ENCODE results near the gene FADS2. TPM values are rescaled to one million over a fixed set of nuclear protein-coding genes. Genes with fewer than 3 reads are reported as not detected.
A peak's percentile ranks its signal among the peaks of the same experiment; 100 is the strongest.

Gene FADS2
- total RNA-seq, 1 donor from 2014 or later = 278 TPM

GRCh38 chr11:61820174-61820573 is 7.9 kb upstream of the FADS2 start:
- intact Hi-C loops (cut with micrococcal nuclease) = loop anchor here (10.0 kb wide), 2 partner anchors 385 to 735 kb away; partner anchors contain the start of gene SDHAF2
- H3K4me1 Mint-ChIP-seq = peaks cover 10% of the 10 kb centered on the region
- H3K9me3 Mint-ChIP-seq = no peaks in the 10 kb centered on the region
- H3K4me3 Mint-ChIP-seq = no peak overlapping the region
- peaks cover 2% of the 10 kb centered on the region for H3K27me3 Mint-ChIP-seq
- H3K27ac Mint-ChIP-seq = no peak overlapping the region
- peaks cover 11% of the 10 kb centered on the region for H3K36me3 Mint-ChIP-seq (ENCODE audit: low read depth)
- no peak for DNase-seq

DNA sequence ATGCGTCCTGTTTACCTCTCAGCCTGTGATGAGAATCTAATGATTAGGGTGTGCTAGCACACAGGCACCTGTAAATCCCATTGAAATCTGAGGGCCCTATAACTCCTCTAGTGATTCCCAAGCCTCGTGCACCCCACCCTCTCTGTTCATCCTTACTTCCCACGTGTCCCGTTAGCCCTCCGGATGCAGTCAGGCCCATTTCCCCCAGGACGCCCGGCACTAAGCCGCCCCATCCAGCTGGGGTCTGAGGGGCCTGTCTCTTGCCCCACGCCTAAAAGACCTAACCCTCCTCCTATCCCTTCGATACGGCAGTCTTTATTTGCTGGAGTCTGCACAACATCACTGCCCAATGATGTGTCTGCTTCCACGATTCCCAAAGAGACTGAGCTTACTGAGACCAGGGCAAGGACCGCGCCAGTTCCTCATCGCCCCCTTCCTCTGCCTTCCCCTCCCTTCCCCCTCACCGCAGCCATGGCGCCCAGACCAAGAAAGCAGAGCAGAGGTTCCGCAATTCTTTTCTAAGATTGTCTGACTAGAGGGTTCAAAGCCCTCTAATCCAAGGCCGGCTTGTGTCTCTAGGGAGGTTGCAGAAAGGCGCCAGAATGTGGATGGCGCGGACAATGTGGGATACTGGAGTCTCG is 1.1 kb upstream of the FADS2 start:
- Mint-ChIP-seq H3K27ac (peak overlapping the region; percentile 95), H3K27me3 (no peaks in the 10 kb centered on the region), H3K9me3 (no peaks in the 10 kb centered on the region), H3K4me1 (peaks cover 38% of the 10 kb centered on the region), H3K4me3 (peak overlapping the region; percentile 92), H3K36me3 (ENCODE audit: low read depth) (peaks cover 23% of the 10 kb centered on the region)
- intact Hi-C loops (cut with micrococcal nuclease) = loop anchor here (1.0 to 10.0 kb wide), 4 partner anchors 8 to 728 kb away; partner anchors contain the start of genes FADS1 and SDHAF2
- no peak for DNase-seq

DNA sequence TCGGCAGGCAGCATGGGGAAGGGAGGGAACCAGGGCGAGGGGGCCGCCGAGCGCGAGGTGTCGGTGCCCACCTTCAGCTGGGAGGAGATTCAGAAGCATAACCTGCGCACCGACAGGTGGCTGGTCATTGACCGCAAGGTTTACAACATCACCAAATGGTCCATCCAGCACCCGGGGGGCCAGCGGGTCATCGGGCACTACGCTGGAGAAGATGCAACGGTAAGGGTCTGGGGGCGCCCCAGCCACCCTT is 204 bp downstream of the FADS2 start:
- Mint-ChIP-seq H3K27ac (peak overlapping the region; percentile 95), H3K36me3 (ENCODE audit: low read depth) (peaks cover 22% of the 10 kb centered on the region), H3K4me1 (peaks cover 49% of the 10 kb centered on the region), H3K9me3 (no peaks in the 10 kb centered on the region), H3K4me3 (peak overlapping the region; percentile 92), H3K27me3 (no peaks in the 10 kb centered on the region)
- no peak for DNase-seq
- intact Hi-C loops (cut with micrococcal nuclease) = loop anchor here (1.0 to 10.0 kb wide), 3 partner anchors 36 to 726 kb away; partner anchors contain the start of genes FEN1, SDHAF2 and TMEM258

DNA sequence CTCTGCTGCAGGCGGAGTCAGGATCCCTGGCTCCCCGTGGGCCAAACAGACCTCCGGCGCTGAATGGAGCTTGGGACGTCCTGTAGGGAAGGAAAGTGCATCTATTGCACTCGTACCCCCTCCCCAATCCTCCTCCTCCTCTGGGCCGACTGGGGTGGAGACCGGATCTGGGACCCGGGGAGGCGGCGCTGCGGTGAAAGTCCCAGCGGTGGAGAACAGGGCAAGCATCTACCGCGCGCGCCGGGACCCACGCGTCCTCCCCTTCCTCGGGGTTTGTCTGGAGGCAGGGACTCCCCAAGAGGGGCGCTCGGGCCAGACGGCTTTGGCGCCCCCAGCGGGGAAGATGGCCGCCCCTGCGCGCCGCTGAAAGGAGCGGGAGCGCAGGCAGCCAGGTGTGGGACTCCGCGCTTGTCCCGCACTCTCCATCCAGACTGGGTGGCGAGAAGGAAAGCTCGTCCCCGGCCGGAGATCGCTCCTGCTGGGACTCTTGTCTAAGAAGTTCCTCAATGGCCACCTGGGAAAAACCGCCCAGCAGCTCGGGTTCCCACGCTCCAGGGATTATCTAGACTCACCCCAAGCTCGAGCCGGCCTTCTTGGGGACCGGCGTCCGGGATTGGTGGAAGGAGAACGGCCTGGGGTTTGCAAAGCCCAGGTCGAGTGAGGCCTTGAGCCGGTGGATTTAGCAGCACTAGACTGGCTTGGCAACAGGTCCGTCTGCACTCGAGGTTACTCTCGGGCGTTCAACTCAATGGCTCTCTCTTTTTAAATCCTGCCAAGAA is 718 bp downstream of the FADS2 start:
- H3K27me3 Mint-ChIP-seq = no peaks in the 10 kb centered on the region
- H3K4me3 Mint-ChIP-seq = peak overlapping the region; percentile 92
- H3K36me3 Mint-ChIP-seq (ENCODE audit: low read depth) = peaks cover 25% of the 10 kb centered on the region
- intact Hi-C loops (cut with micrococcal nuclease) = loop anchor here (1.0 to 10.0 kb wide), 3 partner anchors 37 to 726 kb away; partner anchors contain the start of genes FEN1, SDHAF2 and TMEM258
- H3K9me3 Mint-ChIP-seq = no peaks in the 10 kb centered on the region
- peaks cover 55% of the 10 kb centered on the region for H3K4me1 Mint-ChIP-seq
- H3K27ac Mint-ChIP-seq = peak overlapping the region; percentile 95
- DNase-seq = peak; percentile 90

DNA sequence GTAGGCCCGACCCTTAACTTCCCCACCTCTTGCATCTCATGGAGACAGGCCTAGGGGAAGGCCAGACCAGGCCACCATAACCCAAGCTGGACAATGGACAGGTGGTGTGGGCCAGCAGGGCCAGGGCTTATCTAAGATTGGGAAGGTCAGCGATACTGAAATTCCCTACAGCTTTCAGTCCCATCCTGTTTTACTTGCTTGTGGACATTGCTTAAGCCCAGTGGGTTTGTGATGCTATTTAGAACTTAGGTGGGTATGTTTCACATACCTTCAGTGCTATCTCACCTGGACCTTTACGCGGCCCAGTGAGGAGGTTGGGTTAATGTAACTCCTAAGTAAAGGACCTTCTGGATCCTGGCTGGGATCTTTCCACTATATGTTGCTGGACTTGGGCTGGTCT is 1.7 kb downstream of the FADS2 start:
- Mint-ChIP-seq H3K36me3 (ENCODE audit: low read depth) (peaks cover 27% of the 10 kb centered on the region), H3K27me3 (no peaks in the 10 kb centered on the region), H3K27ac (no peak overlapping the region), H3K4me3 (peak overlapping the region; percentile 92), H3K4me1 (peaks cover 58% of the 10 kb centered on the region), H3K9me3 (no peaks in the 10 kb centered on the region)
- intact Hi-C loops (cut with micrococcal nuclease) = loop anchor here (5.0 to 10.0 kb wide), 4 partner anchors 137 to 725 kb away; partner anchors contain the start of genes FTH1, INCENP and SDHAF2
- DNase-seq = no peak

DNA sequence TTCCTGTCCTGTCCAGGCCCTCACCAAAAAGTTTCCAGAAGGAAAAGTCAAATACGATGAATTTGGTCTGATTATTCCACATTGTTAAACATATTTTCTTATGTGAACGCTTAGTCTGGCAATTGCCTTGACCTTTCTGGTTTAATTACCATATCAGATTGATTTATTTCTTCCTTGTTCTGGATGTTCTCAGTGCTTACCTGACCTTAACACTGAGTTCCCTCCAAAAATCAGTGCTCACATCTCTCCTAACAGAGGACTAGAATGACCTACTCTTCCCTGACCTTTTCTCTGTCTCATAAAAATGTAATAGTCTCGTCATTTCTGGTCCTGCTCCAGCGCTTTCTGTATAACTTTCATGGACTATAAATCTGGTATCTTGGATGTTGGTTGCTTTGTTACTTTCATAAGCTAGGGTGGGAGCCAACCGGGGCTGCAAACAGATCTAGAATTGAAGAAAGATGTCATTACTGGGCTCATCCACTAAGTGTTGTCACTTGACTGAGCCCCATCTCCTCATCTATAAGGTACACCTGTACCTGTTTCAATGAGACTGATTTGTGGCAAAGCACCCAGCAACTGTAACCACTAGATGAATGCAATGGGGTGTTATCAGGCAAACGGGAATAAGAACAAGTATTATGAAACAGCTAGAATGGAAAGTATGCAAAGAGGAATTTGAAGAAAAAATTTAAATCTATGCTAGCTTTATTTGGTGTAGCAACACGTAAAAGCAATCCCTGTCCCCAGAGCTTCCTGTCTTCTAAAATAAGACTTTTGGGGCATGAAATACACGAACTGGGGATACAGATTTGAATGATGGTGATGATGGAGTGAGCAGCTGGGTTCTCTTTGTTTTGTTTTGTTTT is 2.4 kb downstream of the FADS2 start:
- intact Hi-C loops (cut with micrococcal nuclease) = loop anchor here (5.0 kb wide), 2 partner anchors 137 to 292 kb away; partner anchors contain the start of genes FTH1 and INCENP
- Mint-ChIP-seq H3K4me3 (peak overlapping the region; percentile 92), H3K27ac (peak overlapping the region; percentile 78), H3K36me3 (ENCODE audit: low read depth) (peaks cover 27% of the 10 kb centered on the region), H3K4me1 (peaks cover 61% of the 10 kb centered on the region), H3K27me3 (no peaks in the 10 kb centered on the region), H3K9me3 (no peaks in the 10 kb centered on the region)
- DNase-seq = no peak

GRCh38 chr11:61832207-61832606 is 4.1 kb downstream of the FADS2 start:
- Mint-ChIP-seq H3K9me3 (no peaks in the 10 kb centered on the region), H3K27me3 (no peaks in the 10 kb centered on the region), H3K27ac (peak overlapping the region; percentile 93), H3K36me3 (ENCODE audit: low read depth) (peaks cover 26% of the 10 kb centered on the region), H3K4me3 (peak overlapping the region; percentile 92), H3K4me1 (peaks cover 55% of the 10 kb centered on the region)
- no peak for DNase-seq
- intact Hi-C loops (cut with micrococcal nuclease) = loop anchor here (5.0 kb wide), 2 partner anchors 135 to 290 kb away; partner anchors contain the start of genes FTH1 and INCENP

GRCh38 chr11:61832754-61833153 is 4.7 kb downstream of the FADS2 start:
- Mint-ChIP-seq H3K27ac (peak overlapping the region; percentile 93), H3K4me1 (peaks cover 54% of the 10 kb centered on the region), H3K9me3 (no peaks in the 10 kb centered on the region), H3K27me3 (no peaks in the 10 kb centered on the region), H3K4me3 (peak overlapping the region; percentile 43), H3K36me3 (ENCODE audit: low read depth) (peaks cover 29% of the 10 kb centered on the region)
- DNase-seq = no peak
- intact Hi-C loops (cut with micrococcal nuclease) = loop anchor here (5.0 kb wide), 2 partner anchors 135 to 290 kb away; partner anchors contain the start of genes FTH1 and INCENP

- Mint-ChIP-seq H3K4me3 (peak overlapping the region; percentile 71), H3K9me3 (no peaks in the 10 kb centered on the region), H3K36me3 (ENCODE audit: low read depth) (peaks cover 33% of the 10 kb centered on the region), H3K27ac (peak overlapping the region; percentile 93), H3K27me3 (no peaks in the 10 kb centered on the region), H3K4me1 (peaks cover 55% of the 10 kb centered on the region)
- intact Hi-C loops (cut with micrococcal nuclease) = loop anchor here (5.0 kb wide), 2 partner anchors 134 to 289 kb away; partner anchors contain the start of genes FTH1 and INCENP
- peak; percentile 79 for DNase-seq
Measured at GRCh38 chr11:61833471-61833870, 5.4 kb downstream of the FADS2 start.

DNA sequence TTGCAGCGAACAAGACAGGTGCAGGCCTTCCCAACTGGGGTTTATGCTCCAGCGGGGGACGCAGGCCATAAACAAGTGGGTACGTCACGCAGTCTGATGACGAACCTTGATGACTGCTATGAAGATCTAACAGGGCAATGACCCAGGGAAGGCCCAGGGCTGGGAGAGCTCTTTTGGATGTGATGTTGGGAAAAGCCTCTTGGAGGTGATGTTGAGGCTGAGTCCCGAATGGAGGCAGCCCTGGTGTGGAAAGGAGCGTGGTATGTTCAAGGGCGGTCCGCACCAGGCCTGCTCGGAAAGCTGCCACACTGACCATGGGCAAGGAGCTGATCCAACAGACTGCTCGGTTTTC is 5.8 kb downstream of the FADS2 start:
- H3K4me1 Mint-ChIP-seq = peaks cover 59% of the 10 kb centered on the region
- H3K36me3 Mint-ChIP-seq (ENCODE audit: low read depth) = peaks cover 36% of the 10 kb centered on the region
- peak overlapping the region; percentile 93 for H3K27ac Mint-ChIP-seq
- DNase-seq = no peak
- intact Hi-C loops (cut with micrococcal nuclease) = loop anchor here (2.0 to 5.0 kb wide), 3 partner anchors 17 to 288 kb away; partner anchors contain the start of genes FADS1, FTH1 and INCENP
- no peaks in the 10 kb centered on the region for H3K9me3 Mint-ChIP-seq
- peak overlapping the region; percentile 71 for H3K4me3 Mint-ChIP-seq
- H3K27me3 Mint-ChIP-seq = no peaks in the 10 kb centered on the region

DNA sequence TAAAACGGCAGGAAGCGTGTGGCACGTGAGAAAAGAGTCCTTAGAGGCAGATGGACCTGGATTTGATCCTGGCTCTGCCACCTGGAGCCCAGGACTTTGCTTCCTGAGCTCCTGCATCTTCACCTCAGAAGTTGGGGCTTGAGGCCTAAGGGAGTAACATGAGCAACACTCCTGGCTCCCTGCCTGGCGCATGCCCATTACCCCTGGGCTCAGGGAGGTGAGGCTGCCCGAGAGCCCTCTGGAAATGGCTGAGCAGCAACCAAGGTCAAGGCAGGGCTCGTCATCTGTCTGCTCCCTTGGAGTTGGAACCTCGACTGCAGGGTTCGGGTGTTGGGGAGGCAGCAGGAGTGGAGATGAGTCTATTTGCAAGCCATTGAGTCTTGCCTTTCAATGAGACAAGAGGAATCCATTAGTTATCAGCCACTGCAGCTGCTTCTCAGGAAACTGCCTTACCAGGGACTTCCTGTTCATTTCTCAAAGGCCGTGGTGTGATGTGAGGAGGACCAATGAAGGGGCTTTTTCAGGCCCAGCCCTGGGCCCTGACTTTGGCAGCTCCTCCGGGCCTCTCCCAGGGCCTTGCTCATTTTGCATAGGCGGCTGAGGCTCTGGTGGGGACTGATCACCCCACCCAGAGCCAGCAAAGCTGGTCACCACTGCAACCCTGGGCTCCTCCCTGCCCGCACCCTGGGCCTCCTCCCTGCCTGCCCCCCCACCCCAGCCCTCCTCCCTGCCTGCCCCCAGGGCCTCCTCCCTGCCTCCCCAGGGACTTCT is 6.4 kb downstream of the FADS2 start:
- H3K27me3 Mint-ChIP-seq = no peaks in the 10 kb centered on the region
- H3K36me3 Mint-ChIP-seq (ENCODE audit: low read depth) = peaks cover 38% of the 10 kb centered on the region
- H3K9me3 Mint-ChIP-seq = no peaks in the 10 kb centered on the region
- peak overlapping the region; percentile 71 for H3K4me3 Mint-ChIP-seq
- H3K27ac Mint-ChIP-seq = peak overlapping the region; percentile 93
- peaks cover 59% of the 10 kb centered on the region for H3K4me1 Mint-ChIP-seq
- intact Hi-C loops (cut with micrococcal nuclease) = loop anchor here (1.0 to 5.0 kb wide), 4 partner anchors 7 to 288 kb away; partner anchors contain the start of genes FADS1, FTH1 and INCENP
- peak; percentile 92 for DNase-seq

- Mint-ChIP-seq H3K4me3 (peak overlapping the region; percentile 21), H3K4me1 (peaks cover 55% of the 10 kb centered on the region), H3K27me3 (no peaks in the 10 kb centered on the region), H3K36me3 (ENCODE audit: low read depth) (peaks cover 44% of the 10 kb centered on the region), H3K9me3 (no peaks in the 10 kb centered on the region), H3K27ac (peak overlapping the region; percentile 79)
- no peak for DNase-seq
- intact Hi-C loops (cut with micrococcal nuclease) = no loop called here
Measured at GRCh38 chr11:61836193-61836592, 8.1 kb downstream of the FADS2 start.

Data from activated CD4-positive, alpha-beta T cell treated with anti-CD3 and anti-CD28 coated beads, Interleukin-2, amount 10 ng/mL, durations not matched to agents 24 days and 14 days (primary cell).